COR-L47 (cell line): ENCODE measurements around the gene NEK11.

ENCODE experiments used
- DNase-seq: peaks from one replicate; lab custom pipeline; 2025; lab: John Stamatoyannopoulos, UW

The NEK11 gene, protein sequence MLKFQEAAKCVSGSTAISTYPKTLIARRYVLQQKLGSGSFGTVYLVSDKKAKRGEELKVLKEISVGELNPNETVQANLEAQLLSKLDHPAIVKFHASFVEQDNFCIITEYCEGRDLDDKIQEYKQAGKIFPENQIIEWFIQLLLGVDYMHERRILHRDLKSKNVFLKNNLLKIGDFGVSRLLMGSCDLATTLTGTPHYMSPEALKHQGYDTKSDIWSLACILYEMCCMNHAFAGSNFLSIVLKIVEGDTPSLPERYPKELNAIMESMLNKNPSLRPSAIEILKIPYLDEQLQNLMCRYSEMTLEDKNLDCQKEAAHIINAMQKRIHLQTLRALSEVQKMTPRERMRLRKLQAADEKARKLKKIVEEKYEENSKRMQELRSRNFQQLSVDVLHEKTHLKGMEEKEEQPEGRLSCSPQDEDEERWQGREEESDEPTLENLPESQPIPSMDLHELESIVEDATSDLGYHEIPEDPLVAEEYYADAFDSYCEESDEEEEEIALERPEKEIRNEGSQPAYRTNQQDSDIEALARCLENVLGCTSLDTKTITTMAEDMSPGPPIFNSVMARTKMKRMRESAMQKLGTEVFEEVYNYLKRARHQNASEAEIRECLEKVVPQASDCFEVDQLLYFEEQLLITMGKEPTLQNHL

DNA sequence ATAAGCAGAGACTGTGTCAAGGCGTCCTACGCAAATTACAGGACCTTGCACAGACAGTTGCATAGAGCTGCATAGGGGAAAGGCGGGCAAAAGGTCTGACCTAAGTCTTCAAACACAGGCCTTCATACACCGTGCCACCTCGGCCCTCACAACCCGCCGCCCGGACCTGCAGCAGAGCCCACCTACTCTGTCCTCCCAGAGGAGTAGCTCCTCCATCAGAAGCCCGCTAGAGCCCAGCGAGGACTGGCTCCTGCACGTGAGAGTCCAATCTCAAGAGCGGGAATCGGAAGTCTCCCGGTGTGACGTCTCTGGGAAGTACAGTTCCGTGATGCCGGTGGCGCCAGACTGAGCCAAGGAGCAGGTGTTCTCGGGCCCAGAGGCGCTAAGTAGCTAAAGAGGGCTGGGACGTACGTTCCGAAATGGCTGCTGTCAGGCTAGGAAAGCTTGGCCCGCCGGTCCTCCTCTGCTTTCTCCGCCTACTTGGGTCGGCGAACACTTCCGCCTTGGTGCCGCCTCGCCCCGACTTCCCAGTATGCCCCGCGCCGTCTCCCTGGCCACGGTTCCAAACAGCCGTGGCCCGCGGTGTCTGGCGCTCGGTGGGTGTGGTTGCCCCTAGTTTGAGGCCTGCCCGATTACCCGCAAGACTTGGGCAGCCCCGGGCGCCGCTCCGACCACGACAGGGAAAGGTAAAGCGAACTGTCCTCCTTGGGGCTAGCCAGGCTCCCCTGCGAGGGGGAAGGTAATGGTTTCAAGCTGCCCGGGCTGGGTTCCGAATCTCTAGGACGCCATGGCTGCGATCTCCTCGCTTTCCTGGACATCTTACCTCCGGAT, at the start of gene NEK11, which contains the start of gene ASTE1:
Gene NEK11, plus strand, starts transcription at position 557 of the 831 bp plus-strand sequence. CDS start 2,832 bp downstream, outside the sequence.
Gene ASTE1, minus strand, starts transcription at position 505 of the 831 bp plus-strand sequence. CDS start 1,519 bp downstream, outside the sequence.
- DNase-seq = peak; percentile 93

DNA sequence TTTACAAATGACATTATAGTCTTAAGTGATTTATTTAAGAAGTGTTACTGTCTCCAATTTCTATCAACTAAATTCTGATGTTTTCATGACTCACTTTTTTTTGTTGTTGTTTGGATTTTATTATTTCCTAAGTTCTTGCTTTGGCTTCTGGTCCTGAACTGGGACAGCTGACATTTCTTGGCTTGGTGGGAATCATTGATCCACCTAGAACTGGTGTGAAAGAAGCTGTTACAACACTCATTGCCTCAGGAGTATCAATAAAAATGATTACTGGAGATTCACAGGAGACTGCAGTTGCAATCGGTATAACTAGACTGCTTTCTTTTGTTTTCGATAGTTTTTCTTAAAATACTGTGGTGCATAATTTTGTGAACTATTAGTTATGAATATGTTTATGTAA, 47.6 kb upstream of the NEK11 start:
- DNase-seq = no peak

DNA sequence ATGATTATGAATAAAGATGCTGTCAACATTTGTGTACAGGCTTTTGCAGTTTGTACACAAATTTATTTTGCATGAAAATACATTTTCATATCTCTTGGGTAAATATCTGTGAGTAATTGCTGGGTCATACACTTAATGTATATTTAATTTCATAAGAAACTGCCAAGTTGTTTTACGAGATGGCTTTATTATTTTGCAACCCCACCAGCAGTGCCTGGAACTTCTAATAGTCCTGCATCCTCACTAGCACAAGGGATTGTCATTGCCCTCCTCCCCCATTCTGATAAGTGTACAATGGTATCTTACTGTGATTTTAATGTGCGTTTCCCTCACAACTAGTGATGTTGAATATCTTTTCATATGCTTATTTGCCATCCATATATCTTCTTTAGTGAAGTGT, 45.2 kb upstream of the NEK11 start:
- DNase-seq = no peak

DNA sequence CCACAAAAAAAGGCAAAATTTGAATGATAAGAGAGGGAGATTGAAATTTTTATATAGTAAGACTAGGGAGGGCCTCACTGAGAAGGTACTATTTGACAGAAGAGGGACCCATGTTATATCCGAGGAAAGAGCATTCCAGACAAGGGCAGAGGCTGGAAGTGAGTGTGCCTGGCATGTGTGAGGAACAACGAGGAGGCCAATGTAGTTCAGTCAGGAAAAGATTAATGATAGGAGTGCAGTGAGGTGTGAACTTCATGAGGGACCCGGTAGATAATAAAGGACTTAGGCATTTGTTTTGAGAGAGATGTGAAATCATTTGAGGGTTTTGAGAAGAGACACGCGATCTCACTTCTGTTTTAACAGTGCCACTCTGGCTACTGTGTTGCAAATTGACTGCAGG, 36.4 kb upstream of the NEK11 start:
- DNase-seq = no peak

DNA sequence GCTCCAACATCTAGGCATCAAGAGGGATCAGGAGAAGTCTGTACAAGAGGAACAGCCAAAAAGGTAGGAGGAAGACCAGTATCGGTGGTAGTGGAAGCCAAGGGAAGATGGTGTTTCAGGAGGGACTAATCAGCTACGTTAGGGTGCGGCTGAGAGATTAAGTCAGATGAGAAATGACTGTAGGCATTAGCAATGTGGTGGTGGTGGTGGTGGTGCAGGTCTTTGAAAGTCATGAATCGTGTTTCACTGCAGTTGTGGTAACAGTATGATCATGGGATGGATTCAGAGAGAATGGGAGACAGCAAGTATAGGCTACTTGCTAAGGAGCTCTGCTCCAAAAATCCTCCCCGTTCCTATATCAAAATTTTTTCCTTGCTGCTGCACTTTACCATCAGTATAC, 35.6 kb upstream of the NEK11 start:
- DNase-seq = no peak

DNA sequence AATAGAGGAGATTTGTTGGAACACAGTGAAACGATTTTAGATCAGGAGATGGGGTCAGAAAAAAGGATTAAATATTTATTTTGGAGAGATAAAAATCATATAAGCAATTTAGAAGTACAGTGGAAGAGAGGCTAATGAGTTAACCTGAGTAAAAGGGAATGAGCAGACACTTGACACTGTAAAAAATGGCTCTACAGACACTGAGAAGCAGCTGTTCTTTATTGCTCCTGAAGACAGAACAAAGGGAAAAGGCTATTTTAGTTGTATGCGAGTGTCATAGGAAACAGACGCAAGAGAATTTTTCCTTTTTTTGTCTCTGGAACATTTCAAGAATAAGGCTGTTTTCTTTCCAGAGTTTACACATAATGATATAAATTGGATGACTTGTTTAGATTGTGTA, 34.3 kb upstream of the NEK11 start:
- DNase-seq = no peak

DNA sequence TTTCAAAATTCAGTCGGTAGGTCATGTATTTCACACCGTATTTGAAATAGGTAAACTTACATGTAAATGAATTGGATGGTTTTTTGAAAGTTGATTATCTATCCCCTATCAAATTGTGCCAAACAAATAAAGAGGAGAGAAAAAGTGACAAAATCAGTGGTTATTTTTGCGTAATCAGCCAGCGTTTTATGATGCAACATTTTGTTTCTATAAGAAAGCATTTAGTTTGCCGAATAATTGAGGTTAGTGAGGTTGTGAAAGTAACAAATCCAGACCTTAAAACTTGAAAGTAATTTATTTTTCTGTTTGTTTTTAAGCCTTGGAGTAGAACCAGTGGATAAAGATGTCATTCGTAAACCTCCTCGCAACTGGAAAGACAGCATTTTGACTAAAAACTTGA, 29.4 kb upstream of the NEK11 start:
- DNase-seq = no peak

DNA sequence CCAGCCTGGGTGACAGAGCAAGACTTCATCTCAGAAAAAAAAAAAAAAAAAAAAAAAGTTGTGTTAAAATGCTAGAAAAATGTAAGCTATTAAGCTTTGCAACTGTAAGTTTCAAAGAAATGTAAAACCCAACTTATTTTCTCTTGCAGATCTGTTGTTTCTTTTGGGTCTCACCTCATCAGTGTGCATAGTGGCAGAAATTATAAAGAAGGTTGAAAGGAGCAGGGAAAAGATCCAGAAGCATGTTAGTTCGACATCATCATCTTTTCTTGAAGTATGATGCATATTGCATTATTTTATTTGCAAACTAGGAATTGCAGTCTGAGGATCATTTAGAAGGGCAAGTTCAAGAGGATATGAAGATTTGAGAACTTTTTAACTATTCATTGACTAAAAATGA, 25.6 kb upstream of the NEK11 start:
- no peak for DNase-seq

DNA sequence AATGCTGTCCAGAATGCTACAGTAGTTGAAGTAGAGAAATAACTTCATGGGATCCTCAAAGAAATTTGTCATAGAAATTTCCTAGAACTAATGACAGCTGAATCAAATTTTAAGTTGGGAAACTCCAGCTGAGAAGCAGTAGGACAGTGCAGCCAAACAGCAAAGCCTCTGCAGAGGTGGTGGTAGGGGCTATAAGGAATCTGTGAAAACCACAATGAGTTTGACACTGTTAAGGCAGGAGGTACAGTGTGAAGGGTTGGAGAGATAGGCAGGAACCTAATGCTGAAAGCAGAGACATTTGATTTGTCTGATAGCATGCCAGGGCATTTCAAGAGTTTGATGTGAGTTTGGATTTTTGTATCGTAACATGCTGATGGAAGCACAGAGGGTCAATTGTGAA, 22.1 kb upstream of the NEK11 start:
- DNase-seq = no peak

DNA sequence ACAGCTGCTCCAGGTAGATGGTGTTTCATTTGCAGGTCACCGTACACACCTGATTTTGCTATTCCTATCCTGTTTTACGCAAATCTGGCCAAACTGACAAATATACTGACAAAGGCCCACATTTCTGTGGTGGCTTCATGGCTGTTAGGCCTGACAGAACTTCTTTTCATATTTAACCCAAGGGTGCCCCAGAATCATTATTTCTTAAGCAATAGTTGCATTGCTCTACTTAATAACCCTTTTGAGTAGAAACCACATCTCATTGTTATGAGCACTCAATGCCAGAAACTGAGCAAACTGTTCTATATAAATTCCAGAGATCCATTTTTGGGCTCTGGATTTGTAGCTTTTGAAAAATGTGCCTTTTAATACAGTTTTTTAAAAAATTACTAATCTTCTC, 19.4 kb upstream of the NEK11 start:
- no peak for DNase-seq

DNA sequence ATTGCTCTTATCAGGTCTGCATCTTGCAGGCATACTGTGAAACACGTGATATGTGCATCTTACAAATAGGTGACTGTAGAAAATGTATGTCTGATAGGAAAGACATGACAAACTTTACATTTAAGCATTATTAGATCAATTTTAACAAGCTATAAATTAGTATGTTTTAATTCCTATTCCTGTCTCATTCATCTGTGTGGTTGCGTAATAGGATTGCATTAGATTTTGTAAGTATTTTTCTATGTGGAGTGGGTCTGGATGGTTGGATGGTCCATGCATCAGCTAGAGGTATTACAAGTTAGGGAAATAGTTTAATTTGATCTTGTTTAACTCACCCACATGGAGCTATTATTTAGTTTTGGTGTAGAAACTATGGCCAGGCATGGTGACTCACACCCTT, 18.9 kb upstream of the NEK11 start:
- no peak for DNase-seq

DNA sequence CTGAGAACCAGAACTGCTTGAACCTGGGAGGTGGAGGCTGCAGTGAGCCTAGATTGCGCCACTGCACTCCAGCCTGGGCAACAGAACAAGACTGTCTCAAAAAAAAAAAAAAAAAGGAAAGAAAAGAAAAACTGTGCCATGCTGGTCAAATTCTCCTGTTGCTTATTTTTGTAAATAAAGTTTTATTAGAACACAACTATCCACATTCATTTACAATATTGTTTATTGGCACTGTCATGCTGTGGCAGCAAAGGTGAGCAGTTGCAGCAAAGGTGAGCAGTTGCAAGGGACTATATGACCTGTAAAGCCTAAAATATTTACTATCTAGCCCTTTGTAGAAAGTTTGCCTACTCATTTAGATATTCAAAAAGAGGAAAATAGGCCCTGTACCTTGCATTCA, 18.4 kb upstream of the NEK11 start:
- no peak for DNase-seq

DNA sequence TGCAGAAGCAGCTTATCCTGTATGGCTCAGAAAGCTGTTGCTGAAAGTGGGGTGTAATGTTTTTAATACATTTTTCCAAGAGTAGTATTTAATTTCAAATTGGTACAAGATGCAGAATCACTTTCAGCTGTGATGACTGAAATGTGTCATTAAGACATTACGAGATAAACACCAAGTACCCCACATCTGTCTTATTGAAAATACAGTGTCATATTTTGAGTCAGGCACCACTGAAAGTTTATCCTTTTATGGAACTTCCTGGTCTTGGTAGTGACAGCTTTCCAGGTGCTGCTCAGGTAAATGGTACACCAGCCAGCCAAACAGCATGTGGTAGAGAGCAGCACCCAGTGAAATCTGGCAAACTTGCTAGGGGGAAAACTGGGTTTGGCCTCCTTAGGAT, 17.0 kb upstream of the NEK11 start:
- no peak for DNase-seq

DNA sequence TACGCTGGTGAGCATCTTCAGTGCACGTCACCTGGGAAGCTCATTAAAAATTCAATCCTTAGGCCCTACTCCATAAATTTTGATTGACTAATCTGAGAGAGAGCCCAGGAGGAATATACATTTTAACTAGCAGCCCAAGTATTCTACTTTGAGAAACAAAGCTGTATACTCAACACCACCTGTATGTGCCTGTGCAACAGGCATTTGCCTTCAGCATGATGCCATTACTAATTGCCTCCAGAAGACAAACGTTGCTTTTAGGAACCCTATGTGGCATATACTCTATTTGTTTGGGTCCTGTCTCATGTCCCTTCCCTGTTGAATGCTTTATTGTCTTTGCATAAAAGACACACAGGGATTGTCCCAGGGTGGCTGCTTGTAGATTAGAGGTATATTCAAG, 7.7 kb upstream of the NEK11 start:
- no peak for DNase-seq

DNA sequence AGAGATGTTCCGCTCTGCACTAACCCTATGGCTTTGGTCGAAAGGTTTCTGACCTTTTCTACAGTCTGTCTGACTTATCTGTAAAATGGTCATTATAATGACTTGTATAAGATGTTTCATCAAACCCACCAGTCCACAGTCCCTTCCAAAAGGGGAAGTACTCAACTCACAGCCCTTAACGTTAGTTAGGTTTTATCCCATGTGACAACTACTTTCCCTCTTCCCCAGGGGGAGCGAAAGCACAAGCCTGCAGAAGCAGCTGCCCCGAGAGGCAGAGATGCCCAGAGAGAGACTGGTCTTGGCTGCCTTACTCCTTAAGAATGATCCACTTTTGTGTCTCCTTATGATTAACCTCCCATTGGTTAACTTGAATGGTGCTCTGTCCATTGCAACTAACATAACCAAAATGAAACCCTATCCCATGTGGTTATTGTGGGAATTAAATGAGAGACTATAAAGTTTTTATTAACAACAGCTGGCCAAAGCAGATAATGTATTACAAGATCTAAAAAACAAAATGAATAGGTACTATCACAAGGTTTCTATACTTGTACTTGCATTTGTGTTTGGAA, 6.5 kb upstream of the NEK11 start:
- DNase-seq = no peak

DNA sequence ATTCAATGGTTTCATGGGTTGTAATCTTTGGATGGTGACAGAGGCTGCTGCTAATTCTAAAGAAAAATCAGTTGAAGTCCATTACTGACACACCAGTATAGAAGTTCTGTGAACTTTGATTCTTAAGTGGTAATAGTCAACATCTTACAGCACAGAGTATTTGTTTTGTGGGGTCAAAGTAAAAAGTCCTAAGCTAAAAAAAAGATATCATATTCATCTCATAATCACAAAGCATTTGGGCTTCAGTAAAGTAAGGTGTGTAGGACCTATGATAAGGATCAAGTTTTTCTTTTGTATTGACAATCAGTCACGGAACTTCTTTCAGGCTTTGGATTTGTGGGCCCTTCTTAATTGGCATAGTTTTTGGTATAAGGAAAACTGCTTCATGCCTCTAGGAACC, 1.1 kb upstream of the NEK11 start:
- no peak for DNase-seq

DNA sequence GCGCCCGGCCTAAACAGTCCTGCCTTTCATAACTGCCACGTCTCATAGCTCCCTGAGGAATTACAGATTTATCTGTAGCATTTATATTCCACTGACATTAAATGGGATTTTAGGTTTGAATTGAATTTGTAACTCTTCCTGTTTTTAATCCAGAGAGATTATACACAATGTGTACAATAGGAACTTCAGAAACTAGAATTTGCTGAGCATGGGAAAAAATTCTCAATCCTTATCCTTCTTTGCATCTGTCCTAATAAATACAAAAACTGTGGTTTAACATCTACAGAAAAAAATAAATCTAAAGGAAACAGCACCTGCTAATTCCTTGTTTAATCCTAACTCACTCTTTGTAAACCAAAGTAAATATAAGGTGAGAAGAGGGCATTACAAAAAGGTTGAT, 2.2 kb downstream of the NEK11 start:
- DNase-seq = no peak

DNA sequence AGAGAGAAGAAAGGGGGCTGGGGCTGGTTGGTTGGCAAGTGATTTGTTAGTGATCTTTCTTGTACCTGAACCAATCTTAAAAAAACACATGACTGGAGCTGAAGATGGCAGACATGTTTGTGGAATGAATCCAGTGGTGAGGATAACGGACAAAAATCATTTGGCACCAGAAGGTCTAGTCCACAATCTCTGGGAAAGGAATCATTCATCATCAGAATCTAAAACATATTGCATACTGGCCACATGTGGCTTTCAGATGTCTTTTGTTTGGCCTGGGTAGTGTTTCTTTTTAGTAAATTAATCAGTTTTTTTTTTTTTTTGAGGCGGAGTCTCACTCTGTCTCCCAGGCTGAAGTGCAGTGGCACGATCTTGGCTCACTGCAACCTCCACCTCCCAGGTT, 5.0 kb downstream of the NEK11 start:
- no peak for DNase-seq

DNA sequence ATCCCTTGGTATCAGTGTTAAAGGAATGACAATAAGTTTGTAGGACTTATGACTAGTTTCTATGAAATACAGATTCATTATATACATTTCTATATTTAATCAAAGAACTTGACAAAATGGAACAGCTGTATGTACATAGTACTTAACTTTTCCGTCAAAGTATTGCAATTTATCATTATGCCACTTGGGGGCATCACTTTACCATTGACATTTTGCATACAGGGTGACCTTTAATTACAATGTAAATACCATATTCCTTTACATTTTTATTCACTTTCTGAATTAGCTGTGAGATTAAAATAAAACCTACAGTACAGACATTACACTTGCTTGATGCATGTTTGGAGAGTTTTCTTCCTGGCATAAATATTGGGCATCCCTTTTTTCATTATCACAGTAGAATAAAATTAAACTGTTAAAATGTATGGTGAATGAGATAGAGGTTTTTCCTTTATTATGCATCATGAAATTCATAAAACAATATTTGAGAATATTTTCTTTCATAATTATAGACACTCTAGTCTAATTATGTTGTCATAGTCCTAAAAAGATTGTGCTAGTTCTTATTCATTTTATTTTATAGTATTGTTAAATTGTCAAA, 6.9 kb downstream of the NEK11 start:
- peak; percentile 10 for DNase-seq

DNA sequence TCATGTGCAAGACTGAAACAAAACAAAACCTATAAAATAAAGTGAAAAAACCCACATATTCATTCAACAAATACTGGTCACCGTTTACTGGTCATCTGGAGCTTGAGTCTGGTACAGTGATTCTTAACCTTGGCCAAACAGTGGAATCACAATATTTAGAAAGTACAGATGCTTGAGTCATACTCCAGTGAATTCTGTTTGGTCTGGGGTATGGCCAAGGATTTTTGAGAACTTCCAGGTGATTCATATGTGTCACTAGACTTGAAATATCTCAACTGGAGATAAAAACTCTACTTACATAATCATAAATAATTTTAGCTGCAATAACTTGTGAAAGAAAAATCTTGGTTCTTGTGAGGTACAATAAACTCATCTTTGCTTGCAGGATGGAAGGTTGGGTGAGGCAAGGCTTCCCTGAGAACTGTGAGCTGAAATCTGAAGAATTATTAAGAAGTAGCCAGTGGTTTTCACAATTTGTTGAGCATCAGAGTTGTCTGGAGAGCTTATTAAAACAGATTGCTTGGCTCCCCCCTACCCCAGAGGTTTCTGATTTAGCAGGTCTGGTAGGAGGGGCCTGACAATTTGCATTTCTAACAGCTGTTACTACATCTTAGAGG, 9.6 kb downstream of the NEK11 start:
- no peak for DNase-seq

DNA sequence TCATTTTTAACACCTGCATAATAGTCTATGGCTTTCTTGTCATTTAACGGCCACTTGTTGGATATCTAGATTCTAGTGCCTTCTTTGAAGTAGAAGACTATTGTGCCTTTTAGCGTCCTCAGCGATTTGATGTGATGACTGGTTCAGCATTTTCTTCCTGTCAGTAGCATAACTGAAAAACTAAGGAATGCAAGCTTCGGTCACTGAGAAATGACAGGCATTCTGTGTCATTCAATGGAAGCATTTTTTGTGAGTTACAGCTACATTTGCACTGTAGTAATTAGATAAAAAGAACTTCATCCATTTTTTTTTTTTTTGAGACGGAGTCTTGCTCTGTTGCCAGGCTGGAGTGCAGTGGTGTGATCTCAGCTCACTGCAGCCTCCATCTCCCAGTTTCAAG, 10.3 kb downstream of the NEK11 start:
- no peak for DNase-seq

DNA sequence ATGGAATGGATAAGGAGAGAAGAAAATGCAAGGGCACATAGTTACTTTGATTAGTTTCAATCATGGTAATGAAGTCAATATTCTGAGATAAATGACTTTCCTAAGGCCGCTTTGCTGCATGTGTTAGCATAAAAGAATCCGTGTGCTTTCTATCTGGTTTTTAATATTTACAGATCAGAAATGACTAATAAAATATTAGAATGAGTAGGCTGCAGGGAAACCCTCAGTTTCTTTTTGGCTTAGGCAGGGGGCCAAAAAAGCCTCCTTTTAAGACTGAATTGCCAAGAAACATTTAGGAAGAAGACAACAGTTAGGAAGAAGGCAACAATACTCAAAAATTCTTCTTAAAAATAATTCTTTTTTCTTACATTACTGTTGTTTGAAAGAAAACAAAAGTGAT, 11.6 kb downstream of the NEK11 start:
- no peak for DNase-seq
